ENCODE data around the gene SLC35A4.

The SLC35A4 gene

GRCh38 chr5:140564196-140565023 is at the start of gene SLC35A4, which contains the start of gene APBB3:
SLC35A4 (plus strand) TSS chr5:140564828; CDS start chr5:140567170, 2,342 bp downstream.
APBB3 (minus strand) TSS chr5:140564598; CDS start chr5:140564245, 353 bp downstream.
- DNase-seq (ENCODE audit: low spot score) (peak; percentile 94), FAIRE-seq (peak; percentile 23)

GRCh38 chr5:140524003-140524402 is 40.6 kb upstream of the SLC35A4 start:
- DNase-seq (ENCODE audit: low spot score) (no peak), FAIRE-seq (no peak)

GRCh38 chr5:140540227-140540626 is 24.4 kb upstream of the SLC35A4 start:
- no peak for DNase-seq (ENCODE audit: low spot score)
- FAIRE-seq: no peak

GRCh38 chr5:140542972-140543371 is 21.7 kb upstream of the SLC35A4 start:
- no peak for FAIRE-seq

GRCh38 chr5:140544986-140545385 is 19.6 kb upstream of the SLC35A4 start:
- FAIRE-seq (no peak), DNase-seq (ENCODE audit: low spot score) (no peak)

More at GRCh38 chr5:140542972-140543371, 21.7 kb upstream of the SLC35A4 start:
- DNase-seq (ENCODE audit: low spot score): no peak

- DNase-seq (ENCODE audit: low spot score) (no peak), FAIRE-seq (no peak)
These were observed 19.0 kb upstream of the SLC35A4 start for GRCh38 chr5:140545606-140546005.

- no peak for DNase-seq (ENCODE audit: low spot score)
These were observed 17.6 kb upstream of the SLC35A4 start for GRCh38 chr5:140546851-140547507.

GRCh38 chr5:140547508-140548299 is 16.9 kb upstream of the SLC35A4 start, which contains the start of gene EIF4EBP3:
EIF4EBP3 (plus strand) TSS chr5:140547662; CDS start chr5:140547738, 76 bp downstream.
- FAIRE-seq (no peak), DNase-seq (ENCODE audit: low spot score) (no peak)

More at GRCh38 chr5:140546851-140547507, 17.6 kb upstream of the SLC35A4 start:
- FAIRE-seq: no peak

GRCh38 chr5:140548300-140548688 is 16.3 kb upstream of the SLC35A4 start:
- DNase-seq (ENCODE audit: low spot score) (no peak), FAIRE-seq (no peak)

GRCh38 chr5:140548791-140549190 is 15.8 kb upstream of the SLC35A4 start:
- FAIRE-seq: no peak

GRCh38 chr5:140549237-140550144 is 15.1 kb upstream of the SLC35A4 start:
- FAIRE-seq (no peak), DNase-seq (ENCODE audit: low spot score) (no peak)

More at GRCh38 chr5:140548791-140549190, 15.8 kb upstream of the SLC35A4 start:
- DNase-seq (ENCODE audit: low spot score): no peak

GRCh38 chr5:140550147-140551079 is 14.2 kb upstream of the SLC35A4 start:
- no peak for DNase-seq (ENCODE audit: low spot score)
- no peak for FAIRE-seq

GRCh38 chr5:140551872-140552271 is 12.8 kb upstream of the SLC35A4 start:
- FAIRE-seq: no peak
- no peak for DNase-seq (ENCODE audit: low spot score)

- DNase-seq (ENCODE audit: low spot score): no peak
- no peak for FAIRE-seq
These were observed 11.0 kb upstream of the SLC35A4 start for GRCh38 chr5:140553657-140554056.

- DNase-seq (ENCODE audit: low spot score) (no peak), FAIRE-seq (no peak)
These were observed 10.2 kb upstream of the SLC35A4 start for GRCh38 chr5:140554454-140554853.

- no peak for FAIRE-seq
- DNase-seq (ENCODE audit: low spot score): no peak
These were observed 8.8 kb upstream of the SLC35A4 start for GRCh38 chr5:140555747-140556312.

- FAIRE-seq (no peak), DNase-seq (ENCODE audit: low spot score) (no peak)
These were observed 8.2 kb upstream of the SLC35A4 start for GRCh38 chr5:140556438-140556837.

- FAIRE-seq: no peak
- peak; percentile 93 for DNase-seq (ENCODE audit: low spot score)
These were observed 7.4 kb upstream of the SLC35A4 start, which contains the start of gene SRA1 for GRCh38 chr5:140557136-140557805. SRA1 (minus strand) TSS chr5:140557473; CDS start chr5:140557452, 21 bp downstream.
